ENCODE data around the gene HIP1R.
"Not testable (repeated sequence)": the region's sequence is repeated elsewhere in the genome, so short reads cannot be mapped to it uniquely, and the experiment has no call there.

The HIP1R gene

DNA sequence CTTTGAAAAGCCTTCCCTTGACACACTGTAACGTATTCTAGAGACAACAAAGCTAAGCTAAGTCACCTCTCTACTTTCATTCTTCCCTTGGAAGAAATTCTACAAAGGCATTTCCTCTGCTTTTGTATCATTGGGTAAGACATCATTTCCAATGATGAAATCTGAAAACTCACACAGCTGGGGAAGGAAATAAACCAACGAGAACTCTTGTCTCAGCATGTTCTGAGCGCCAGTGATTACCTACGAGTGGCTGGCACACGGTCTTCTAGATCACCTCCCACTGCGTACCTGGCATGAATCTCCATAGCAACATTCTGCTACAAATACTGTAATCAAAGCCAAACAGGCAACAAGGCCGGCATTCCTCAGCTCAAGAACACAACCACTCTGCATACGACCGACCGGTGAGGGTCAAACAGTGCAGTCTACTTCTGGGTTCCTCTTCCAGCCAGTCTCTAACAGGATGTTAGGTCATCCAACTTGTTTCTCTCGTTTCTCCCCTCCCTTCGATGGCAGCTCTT, 53.0 kb downstream of the HIP1R start:
- H3K27ac ChIP-seq (ENCODE audit: low read length), result no peak overlapping the region
- H3K4me3 ChIP-seq (ENCODE audit: low read length), result no peak overlapping the region
- H3K9ac ChIP-seq (ENCODE audit: low read length), result no peak overlapping the region
- H3K9me3 ChIP-seq (ENCODE audit: control insufficient read depth, low read depth, low read length), result no peaks in the 10 kb centered on the region
- no peaks in the 10 kb centered on the region for H3K36me3 ChIP-seq (ENCODE audit: control insufficient read depth, low read depth, low read length)
- H3K4me1 ChIP-seq (ENCODE audit: control insufficient read depth, low read depth, low read length), result peaks cover 28% of the 10 kb centered on the region
- H3K27me3 ChIP-seq (ENCODE audit: control insufficient read depth, insufficient read depth, low read length), result peaks cover 36% of the 10 kb centered on the region

DNA sequence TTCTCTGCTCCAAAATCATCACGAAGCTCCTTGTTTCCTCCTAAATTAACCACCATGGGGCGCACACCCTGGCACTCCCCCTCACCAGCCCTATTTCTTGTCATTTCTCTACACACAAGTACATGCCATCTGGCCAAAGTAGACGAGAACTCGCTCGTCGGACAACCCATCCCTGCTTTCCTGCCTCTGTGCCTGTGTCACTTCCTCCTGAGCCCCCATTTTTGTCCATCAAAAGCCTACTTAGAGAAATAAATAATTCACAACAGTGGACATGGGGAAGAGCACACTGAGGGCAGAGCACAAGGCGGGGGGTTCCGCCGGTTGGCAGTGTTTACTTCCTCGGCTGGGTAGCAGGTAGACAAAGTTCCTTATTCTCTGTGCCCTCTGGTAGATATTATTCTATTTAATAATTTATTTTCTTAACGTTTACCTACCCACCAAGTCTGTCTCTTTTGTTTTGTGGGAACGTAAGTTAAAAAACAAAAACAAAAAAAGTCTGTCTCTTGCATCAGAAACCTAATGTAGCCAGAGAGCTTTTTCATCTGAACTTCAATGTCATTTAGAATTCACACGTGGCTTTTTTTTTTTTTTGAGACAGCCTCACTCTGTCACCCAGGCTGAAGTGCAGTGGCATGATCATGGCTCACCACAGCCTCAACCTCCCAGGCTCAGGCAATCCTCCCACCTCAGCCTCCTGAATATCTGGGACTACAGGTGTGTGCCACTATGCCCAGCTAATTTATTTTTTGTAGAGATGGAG, 54.7 kb downstream of the HIP1R start:
- Histone ChIP-seq H3K9me3 (ENCODE audit: control insufficient read depth, low read depth, low read length) (no peaks in the 10 kb centered on the region), H3K27me3 (ENCODE audit: control insufficient read depth, insufficient read depth, low read length) (peaks cover 49% of the 10 kb centered on the region), H3K4me3 (ENCODE audit: low read length) (no peak overlapping the region), H3K36me3 (ENCODE audit: control insufficient read depth, low read depth, low read length) (no peaks in the 10 kb centered on the region), H3K4me1 (ENCODE audit: control insufficient read depth, low read depth, low read length) (peaks cover 28% of the 10 kb centered on the region), H3K9ac (ENCODE audit: low read length) (no peak overlapping the region), H3K27ac (ENCODE audit: low read length) (no peak overlapping the region)

DNA sequence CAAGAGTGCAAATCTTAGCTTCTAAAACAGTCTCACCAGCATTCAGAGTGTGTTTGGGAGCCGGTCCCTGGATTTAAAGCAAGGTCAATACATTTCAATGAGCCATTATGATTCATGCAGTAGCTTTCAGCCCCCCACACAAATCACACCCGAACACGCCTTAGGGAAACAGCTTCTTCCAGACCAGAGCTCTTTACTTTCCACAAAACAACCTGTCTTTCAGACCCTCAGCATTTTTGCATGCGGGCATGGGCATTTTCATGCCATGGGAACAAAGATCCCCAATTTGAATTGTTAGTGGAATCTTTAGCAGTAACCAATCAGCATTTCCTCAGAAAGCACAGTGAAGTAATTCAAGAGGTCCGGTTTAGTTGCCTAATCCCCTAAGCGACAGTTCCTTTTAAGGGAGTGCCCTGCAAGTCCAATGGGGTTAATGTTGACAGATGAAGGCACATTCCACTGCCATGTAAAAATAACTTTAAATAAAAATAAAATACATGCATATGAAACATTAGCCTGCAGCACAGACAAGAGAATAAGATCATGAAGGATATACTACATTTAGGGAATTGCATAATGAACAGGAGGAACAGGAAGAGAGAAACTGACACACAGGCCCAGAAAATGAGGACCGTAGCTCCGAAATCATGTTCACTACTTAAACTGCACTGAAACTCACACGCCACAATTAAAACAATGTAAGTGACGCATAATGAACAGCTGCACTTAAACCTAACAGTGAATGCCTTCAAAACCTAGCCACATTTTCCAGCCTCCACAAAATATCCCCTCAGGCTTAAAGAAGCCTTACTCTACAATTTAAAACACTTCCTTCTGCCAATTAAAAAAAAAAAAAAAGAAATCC, 56.6 kb downstream of the HIP1R start:
- no peaks in the 10 kb centered on the region for H3K9me3 ChIP-seq (ENCODE audit: control insufficient read depth, low read depth, low read length)
- no peak overlapping the region for H3K27ac ChIP-seq (ENCODE audit: low read length)
- H3K36me3 ChIP-seq (ENCODE audit: control insufficient read depth, low read depth, low read length), result no peaks in the 10 kb centered on the region
- peak overlapping the region; percentile 18 for H3K9ac ChIP-seq (ENCODE audit: low read length)
- peaks cover 62% of the 10 kb centered on the region for H3K27me3 ChIP-seq (ENCODE audit: control insufficient read depth, insufficient read depth, low read length)
- H3K4me3 ChIP-seq (ENCODE audit: low read length), result peak overlapping the region; percentile 34
- peaks cover 28% of the 10 kb centered on the region for H3K4me1 ChIP-seq (ENCODE audit: control insufficient read depth, low read depth, low read length)

DNA sequence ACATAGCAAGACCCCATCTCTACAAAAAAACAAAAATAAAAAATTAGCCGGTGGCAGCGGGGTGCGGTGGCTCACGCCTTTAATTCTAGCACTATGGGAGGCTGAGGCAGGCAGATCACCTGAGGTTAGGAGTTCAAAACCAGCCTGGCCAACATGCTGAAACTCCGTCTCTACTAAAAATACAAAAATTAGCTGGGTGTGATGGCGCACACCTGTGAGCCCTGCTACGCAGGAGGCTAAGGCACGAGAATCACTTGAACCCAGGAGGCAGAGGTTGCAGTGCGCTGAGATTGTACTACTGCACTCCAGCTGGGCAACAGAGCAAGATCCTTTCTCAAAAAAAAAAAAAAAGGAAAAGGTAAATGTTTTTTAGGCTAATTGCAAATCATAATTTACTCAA, 57.5 kb downstream of the HIP1R start:
- Histone ChIP-seq H3K27me3 (ENCODE audit: control insufficient read depth, insufficient read depth, low read length) (peaks cover 60% of the 10 kb centered on the region), H3K4me3 (ENCODE audit: low read length) (peak overlapping the region; percentile 34), H3K4me1 (ENCODE audit: control insufficient read depth, low read depth, low read length) (peaks cover 28% of the 10 kb centered on the region)
- H3K9me3 ChIP-seq (ENCODE audit: control insufficient read depth, low read depth, low read length); H3K9ac ChIP-seq (ENCODE audit: low read length); H3K27ac ChIP-seq (ENCODE audit: low read length); H3K36me3 ChIP-seq (ENCODE audit: control insufficient read depth, low read depth, low read length): not testable (repeated sequence)

DNA sequence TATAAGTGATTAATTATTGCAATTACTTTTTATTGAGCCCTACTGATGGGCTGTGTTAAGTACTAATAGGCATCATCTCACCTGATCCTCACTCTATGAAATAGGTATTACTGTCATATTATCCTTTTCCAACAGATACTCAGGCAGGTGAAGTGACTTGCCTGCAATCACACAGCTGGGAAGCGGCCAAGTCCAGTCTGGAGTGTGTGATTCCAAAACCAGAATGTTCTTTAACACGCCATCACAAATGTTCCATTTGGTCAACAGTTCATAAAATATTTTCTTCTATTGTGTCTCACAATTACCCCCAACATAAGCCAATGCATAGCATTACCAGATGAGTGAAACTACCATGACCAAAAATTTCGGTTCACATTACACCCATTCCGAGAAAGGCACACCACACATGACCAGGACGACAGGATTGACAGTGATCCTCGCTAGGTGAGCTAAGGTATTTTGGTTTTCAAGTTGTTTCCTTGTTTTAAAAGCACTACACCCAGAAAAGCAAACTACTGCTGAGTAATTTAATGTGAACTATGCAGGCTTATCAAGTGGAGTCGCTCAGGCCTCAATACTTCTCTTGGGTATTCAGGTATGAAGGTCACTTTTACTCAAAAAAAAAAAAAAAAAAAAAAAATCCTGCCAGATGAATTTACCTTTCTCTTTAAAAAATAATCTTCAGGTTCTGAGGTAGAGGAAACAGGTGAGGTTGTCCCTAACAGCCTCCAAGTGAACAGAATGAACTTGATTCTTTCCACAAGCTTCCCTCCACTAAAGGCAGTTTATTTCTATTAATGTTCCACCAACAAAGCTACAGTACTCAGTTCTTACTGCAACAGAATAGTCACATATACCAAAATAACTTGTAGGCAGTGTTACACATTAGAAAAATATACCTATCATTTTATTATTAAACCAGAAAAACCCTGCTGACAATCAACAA, 58.2 kb downstream of the HIP1R start:
- Histone ChIP-seq H3K36me3 (ENCODE audit: control insufficient read depth, low read depth, low read length) (no peaks in the 10 kb centered on the region), H3K4me1 (ENCODE audit: control insufficient read depth, low read depth, low read length) (peaks cover 24% of the 10 kb centered on the region), H3K27me3 (ENCODE audit: control insufficient read depth, insufficient read depth, low read length) (peaks cover 53% of the 10 kb centered on the region), H3K9me3 (ENCODE audit: control insufficient read depth, low read depth, low read length) (no peaks in the 10 kb centered on the region), H3K27ac (ENCODE audit: low read length) (no peak overlapping the region), H3K4me3 (ENCODE audit: low read length) (no peak overlapping the region), H3K9ac (ENCODE audit: low read length) (no peak overlapping the region)

DNA sequence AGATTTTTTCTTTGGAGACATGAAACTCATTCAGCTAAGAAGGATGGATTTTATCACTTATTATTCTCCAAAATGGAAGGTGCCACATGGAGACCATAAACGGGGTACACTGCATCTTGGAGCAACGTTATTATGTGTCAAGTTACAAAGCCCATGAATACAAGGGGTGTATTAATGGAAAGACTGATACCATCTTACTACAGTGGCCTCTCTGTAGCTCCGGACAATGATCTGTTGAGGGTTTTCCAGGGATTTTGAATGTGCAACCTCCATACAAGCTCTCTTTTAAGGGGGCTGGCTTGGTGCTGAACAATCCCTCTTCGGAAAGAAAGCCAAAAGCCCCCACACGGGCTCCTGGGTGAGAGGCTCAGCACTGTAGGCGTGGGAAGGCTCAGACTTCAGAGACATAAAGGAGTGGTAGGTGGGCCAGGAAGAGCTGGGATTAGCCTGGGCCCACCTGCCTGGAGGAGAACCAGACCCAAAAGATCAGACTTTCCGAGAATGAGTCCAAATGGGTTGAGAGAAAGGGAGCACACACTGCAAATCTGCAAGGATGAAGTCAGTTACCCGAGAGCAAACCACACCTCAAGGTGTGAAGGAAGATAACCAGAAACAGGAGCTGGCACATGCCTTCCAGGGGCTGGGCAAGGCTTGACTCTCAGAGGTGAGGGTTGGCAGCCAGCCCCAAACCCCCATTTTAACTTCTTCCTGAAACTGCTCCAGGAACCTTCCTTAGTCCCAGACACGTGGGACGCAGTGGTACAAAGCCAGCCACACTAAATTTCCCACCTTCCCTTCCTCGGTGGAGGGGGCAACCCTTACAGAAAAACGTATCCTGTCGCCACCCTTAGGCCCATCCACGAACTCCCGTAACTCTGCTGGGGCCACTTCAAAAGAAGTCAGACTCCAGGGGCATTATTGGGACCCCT, 59.2 kb downstream of the HIP1R start:
- H3K27me3 ChIP-seq (ENCODE audit: control insufficient read depth, insufficient read depth, low read length), result peaks cover 48% of the 10 kb centered on the region
- peaks cover 22% of the 10 kb centered on the region for H3K4me1 ChIP-seq (ENCODE audit: control insufficient read depth, low read depth, low read length)
- no peak overlapping the region for H3K27ac ChIP-seq (ENCODE audit: low read length)
- H3K9me3 ChIP-seq (ENCODE audit: control insufficient read depth, low read depth, low read length), result no peaks in the 10 kb centered on the region
- H3K9ac ChIP-seq (ENCODE audit: low read length), result no peak overlapping the region
- peak overlapping the region; percentile 72 for H3K4me3 ChIP-seq (ENCODE audit: low read length)
- no peaks in the 10 kb centered on the region for H3K36me3 ChIP-seq (ENCODE audit: control insufficient read depth, low read depth, low read length)

DNA sequence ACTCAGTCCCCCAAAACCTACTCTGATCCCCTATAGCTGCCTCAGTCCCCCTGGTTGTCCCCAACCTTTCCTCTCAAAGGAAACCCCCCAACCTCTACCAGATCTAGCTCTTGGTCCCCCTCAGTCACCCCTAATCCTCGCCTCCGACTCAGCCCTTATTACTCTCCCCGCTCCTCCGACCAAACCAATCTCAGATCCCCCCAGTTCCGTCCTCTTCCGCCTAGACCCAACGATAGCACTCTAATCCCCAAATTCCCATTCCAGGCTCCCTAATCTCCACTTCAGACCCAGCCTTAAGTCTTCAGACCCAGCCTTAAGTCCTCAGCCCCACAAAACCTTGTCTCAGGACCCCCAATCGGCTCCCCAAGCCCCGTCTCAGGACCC, 60.1 kb downstream of the HIP1R start:
- Histone ChIP-seq H3K4me3 (ENCODE audit: low read length) (peak overlapping the region; percentile 72), H3K4me1 (ENCODE audit: control insufficient read depth, low read depth, low read length) (peaks cover 22% of the 10 kb centered on the region), H3K27me3 (ENCODE audit: control insufficient read depth, insufficient read depth, low read length) (peaks cover 48% of the 10 kb centered on the region), H3K36me3 (ENCODE audit: control insufficient read depth, low read depth, low read length) (no peaks in the 10 kb centered on the region), H3K9ac (ENCODE audit: low read length) (peak overlapping the region; percentile 67), H3K27ac (ENCODE audit: low read length) (no peak overlapping the region), H3K9me3 (ENCODE audit: control insufficient read depth, low read depth, low read length) (no peaks in the 10 kb centered on the region)

GRCh38 chr12:122895704-122896636, 60.7 kb downstream of the HIP1R start, which contains the start of gene VPS37B:
Gene VPS37B (minus strand): TSS chr12:122896124. CDS start chr12:122896062, 62 bp downstream.
- H3K27ac ChIP-seq (ENCODE audit: low read length), result no peak within 1 kb of the TSS
- H3K27me3 ChIP-seq (ENCODE audit: control insufficient read depth, insufficient read depth, low read length), result peaks cover 42% of the 10 kb centered on the region
- H3K9ac ChIP-seq (ENCODE audit: low read length), result peak within 1 kb of the TSS; percentile 67
- H3K9me3 ChIP-seq (ENCODE audit: control insufficient read depth, low read depth, low read length), result no peaks in the 10 kb centered on the region
- H3K4me3 ChIP-seq (ENCODE audit: low read length), result peak within 1 kb of the TSS; percentile 72
- peaks cover 16% of the 10 kb centered on the region for H3K4me1 ChIP-seq (ENCODE audit: control insufficient read depth, low read depth, low read length)
- H3K36me3 ChIP-seq (ENCODE audit: control insufficient read depth, low read depth, low read length), result no peaks in the 10 kb centered on the region

- Histone ChIP-seq H3K27ac (ENCODE audit: low read length) (no peak overlapping the region), H3K4me3 (ENCODE audit: low read length) (no peak overlapping the region), H3K9me3 (ENCODE audit: control insufficient read depth, low read depth, low read length) (no peaks in the 10 kb centered on the region), H3K36me3 (ENCODE audit: control insufficient read depth, low read depth, low read length) (no peaks in the 10 kb centered on the region), H3K27me3 (ENCODE audit: control insufficient read depth, insufficient read depth, low read length) (peaks cover 40% of the 10 kb centered on the region), H3K9ac (ENCODE audit: low read length) (no peak overlapping the region), H3K4me1 (ENCODE audit: control insufficient read depth, low read depth, low read length) (peaks cover 9% of the 10 kb centered on the region)
These were observed 61.4 kb downstream of the HIP1R start for GRCh38 chr12:122896662-122897061.
